GM12873 (cell line): ENCODE results near the gene POLE.

ENCODE experiments used
- CTCF ChIP-seq: IDR thresholded peaks from 2 replicates; pipeline ENCODE4 v1.5.1; 2012; ENCODE audit warnings: low read depth, mild to moderate bottlenecking, moderate library complexity, low read length, control low read depth; ENCODE audit not compliant: insufficient read depth; ENCODE audit errors: missing control alignments

The POLE gene

GRCh38 chr12:132600048-132601032 is 86.8 kb downstream of the POLE start:
- TF ChIP-seq CTCF = peak; percentile 48

DNA sequence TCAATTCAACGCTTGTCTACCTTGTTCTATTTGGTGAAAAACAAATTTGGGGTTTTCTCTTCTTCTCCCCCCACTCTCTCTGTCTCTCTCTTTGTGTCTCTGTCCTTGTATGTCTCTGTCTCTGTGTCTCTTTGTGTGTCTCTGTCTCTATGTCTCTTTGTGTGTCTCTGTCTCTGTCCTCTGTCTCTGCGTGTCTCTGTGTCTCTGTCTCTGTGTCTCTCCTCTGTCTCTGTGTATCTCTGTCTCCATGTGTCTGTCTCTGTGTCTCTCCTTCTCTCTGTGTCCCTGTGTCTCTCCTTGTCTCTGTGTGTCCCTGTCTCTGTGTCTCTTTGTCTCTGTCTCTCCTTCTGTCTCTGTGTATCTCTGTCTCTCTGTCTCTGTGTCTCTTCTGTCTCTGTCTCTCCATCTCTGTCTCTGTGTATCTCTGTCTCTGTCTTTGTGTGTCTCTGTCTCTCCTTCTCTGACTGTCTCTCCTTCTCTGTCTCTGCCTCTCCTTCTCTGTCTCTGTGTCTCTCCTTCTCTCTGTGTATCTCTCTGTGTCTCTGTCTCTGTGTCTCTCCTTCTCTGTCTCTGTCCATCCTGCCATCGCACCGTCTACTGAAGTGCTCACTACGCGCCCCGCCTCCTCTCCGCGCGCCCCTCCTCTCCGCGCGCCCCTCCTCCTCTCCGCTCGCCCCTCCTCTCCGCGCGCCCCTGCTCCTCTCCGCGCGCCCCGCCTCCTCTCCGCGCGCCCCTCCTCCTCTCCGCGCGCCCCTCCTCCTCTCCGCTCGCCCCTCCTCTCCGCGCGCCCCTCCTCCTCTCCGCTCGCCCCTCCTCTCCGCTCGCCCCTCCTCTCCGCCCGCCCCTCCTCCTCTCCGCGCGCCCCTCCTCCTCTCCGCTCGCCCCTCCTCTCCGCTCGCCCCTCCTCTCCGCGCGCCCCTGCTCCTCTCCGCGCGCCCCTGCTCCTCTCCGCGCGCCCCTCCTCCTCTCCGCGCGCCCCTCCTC is 89.5 kb downstream of the POLE start:
- no peak for TF ChIP-seq CTCF

GRCh38 chr12:132596016-132596415 is 91.1 kb downstream of the POLE start:
- no peak for TF ChIP-seq CTCF

- TF ChIP-seq CTCF = no peak
Measured at GRCh38 chr12:132595183-132595582, 92.0 kb downstream of the POLE start.

GRCh38 chr12:132593938-132594358 is 93.2 kb downstream of the POLE start:
- TF ChIP-seq CTCF = no peak

GRCh38 chr12:132593521-132593920 is 93.6 kb downstream of the POLE start:
- no peak for TF ChIP-seq CTCF

DNA sequence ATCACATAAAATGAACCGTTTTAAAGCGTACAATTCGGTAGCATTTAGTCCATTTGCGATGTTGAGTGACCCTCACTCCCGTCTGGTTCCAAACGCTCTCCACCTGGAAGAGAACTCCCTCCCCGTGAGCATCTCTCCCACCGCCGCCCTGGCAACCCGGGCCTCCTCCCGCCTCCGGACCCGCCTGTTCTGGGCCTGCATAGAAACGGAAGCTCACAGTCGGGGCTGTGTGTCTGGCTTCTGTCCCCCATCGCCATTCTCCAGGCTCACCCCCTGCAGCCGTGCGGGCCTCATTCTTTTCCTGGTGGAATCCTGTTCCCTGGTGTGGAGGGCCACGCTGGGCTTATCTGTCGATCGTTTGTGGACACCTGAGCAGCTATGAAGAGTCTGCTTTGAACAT is 94.1 kb downstream of the POLE start:
- TF ChIP-seq CTCF = no peak
